AG09319 (cell line): ENCODE data around the gene FOXP1.

Source experiments
- DNase-seq: peaks from one replicate; pipeline ENCODE4 v3.0.0-alpha.2; 2010; ENCODE audit warnings: low read depth; ENCODE audit errors: extremely low read depth
- TF ChIP-seq, protein P1 (sequence below): IDR thresholded peaks from 2 replicates; pipeline ENCODE4 v1.5.1; 2011; ENCODE audit warnings: low read depth, mild to moderate bottlenecking, inconsistent platforms, low read length, moderate library complexity

Gene FOXP1

DNA sequence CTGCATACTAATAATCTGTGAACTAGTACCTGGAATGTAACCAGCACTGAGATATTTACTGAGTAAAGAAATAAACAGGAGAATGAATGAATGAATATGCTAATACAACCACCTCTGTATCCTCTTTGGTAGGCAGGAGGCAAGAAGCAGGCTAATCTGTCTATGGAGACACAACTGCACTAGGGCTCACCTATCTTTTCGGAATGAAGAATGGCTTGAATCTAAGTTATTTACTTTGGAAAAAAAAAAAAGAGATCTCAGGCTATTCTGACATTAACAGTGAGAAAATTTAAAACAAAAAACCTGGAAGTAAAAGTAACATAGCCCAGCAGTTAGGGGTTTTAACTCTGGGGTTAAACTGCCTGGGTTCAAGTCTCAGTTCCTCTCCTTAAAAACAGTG is 174.2 kb downstream of the FOXP1 start:
- no peak for DNase-seq
- TF ChIP-seq, protein P1, sequence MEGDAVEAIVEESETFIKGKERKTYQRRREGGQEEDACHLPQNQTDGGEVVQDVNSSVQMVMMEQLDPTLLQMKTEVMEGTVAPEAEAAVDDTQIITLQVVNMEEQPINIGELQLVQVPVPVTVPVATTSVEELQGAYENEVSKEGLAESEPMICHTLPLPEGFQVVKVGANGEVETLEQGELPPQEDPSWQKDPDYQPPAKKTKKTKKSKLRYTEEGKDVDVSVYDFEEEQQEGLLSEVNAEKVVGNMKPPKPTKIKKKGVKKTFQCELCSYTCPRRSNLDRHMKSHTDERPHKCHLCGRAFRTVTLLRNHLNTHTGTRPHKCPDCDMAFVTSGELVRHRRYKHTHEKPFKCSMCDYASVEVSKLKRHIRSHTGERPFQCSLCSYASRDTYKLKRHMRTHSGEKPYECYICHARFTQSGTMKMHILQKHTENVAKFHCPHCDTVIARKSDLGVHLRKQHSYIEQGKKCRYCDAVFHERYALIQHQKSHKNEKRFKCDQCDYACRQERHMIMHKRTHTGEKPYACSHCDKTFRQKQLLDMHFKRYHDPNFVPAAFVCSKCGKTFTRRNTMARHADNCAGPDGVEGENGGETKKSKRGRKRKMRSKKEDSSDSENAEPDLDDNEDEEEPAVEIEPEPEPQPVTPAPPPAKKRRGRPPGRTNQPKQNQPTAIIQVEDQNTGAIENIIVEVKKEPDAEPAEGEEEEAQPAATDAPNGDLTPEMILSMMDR: no peak

DNA sequence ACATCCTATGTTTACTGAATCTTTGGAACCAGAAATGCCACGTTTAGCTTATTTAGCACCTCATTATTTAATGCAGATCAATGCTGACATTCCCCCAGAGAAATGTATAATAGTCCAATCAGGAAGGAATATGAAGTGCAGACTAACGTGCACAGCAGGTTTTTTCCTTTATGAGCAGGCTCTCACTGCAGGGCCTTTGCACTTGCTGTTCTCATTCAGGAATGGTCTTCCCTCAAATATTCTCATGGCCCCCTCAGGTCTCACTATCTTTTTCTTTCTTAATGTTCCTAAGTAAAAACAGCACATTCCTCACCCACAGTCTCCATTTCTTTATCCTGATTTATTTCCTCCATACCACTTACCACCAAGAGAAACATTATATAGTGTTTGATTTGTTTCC is 174.6 kb downstream of the FOXP1 start:
- DNase-seq: no peak
- TF ChIP-seq, protein P1: no peak

DNA sequence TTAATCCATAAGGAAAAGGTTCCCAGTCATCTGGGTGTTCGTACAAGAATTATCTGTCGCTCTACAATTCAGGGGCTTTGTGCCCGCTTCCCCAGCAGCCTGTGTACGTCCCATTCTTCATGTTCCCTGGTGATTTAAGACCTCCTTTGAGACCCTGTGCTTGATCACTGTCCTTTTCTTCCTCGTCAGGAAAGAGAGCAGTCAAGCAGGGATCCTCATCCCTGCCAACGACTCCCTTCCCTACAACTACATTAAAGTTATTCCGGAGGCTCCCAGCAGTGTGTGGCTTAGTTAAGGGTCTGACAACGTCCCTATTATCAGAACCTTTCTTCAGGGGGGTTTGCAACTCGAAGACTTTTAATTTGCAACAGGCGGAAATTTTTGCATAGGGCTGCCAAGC is 175.7 kb downstream of the FOXP1 start:
- TF ChIP-seq, protein P1: no peak
- DNase-seq: no peak

DNA sequence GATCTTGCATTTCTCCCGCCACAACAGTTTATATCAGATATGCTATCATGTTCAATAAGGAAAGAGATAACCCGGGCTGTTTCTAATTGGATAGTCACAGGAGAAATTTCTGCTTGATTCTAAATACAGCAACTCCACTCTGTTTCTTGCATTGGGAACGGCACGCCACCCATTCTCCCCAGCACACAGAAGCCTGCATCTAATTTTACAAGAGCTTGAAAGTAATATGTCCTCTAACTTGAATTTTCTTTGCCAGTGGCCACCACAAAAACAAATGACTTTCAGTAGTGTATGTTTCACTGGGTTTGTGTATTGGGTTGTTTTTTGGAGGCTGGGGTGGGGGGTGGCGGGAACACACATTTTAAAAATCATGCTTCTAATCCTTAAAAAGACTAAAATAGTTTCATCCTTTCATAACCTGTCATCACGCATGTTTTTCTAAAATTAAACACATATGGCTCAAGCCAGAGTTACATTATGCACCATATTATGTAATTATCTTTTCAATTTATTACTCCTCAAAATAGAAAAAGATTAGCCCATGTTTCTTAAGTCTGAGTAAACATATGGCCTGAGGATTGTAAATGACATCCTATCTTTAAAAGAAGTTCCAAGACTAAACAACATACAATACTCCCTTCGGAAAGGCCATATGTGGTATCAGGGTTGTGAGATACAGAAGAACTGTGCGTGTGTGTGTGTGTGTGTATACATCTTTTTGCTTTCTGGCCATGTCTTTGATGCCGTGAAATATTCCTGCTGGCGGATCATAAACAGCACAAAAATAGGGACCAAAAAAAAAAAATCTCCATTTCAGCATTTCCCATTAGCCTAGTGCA is 176.3 kb downstream of the FOXP1 start:
- TF ChIP-seq, protein P1: no peak
- peak; percentile 22 for DNase-seq

DNA sequence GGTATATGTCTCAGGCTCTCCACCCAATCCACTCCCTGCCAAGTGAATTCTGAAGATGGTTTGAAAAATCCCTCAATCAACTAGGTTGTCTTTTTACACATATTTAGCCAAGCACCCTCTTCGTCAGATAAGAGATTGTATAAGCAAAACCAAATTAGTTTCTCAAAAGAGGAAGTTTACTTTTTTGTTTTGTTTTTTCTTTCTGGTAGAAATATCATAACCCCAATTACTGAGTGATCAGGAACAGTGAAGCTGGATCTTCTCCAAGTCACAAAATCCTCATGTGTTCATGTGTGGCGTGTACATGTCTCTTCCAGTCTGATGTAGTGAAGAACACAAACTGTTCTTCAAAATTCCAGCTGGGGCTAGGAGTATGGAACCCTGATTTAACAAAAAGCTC is 180.6 kb downstream of the FOXP1 start:
- DNase-seq: no peak
- TF ChIP-seq, protein P1: no peak

DNA sequence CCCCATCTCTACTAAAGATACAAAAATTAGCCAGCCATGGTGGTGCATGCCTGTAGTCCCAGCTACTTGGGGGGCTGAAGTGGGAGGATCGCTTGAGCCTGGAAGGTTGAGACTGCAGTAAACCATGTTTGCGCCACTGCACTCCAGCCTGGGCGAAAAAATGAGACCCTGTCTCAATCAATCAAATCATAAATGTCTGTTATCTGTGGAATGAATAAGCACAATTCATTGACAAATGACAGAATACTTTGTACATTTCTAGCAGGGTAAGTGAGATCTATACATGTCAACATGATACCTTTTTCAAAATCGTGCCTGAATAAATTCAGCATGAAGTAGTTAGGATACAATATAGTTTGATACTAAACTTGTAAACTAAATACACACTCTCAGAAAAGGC is 181.2 kb downstream of the FOXP1 start:
- DNase-seq: no peak
- TF ChIP-seq, protein P1: no peak

DNA sequence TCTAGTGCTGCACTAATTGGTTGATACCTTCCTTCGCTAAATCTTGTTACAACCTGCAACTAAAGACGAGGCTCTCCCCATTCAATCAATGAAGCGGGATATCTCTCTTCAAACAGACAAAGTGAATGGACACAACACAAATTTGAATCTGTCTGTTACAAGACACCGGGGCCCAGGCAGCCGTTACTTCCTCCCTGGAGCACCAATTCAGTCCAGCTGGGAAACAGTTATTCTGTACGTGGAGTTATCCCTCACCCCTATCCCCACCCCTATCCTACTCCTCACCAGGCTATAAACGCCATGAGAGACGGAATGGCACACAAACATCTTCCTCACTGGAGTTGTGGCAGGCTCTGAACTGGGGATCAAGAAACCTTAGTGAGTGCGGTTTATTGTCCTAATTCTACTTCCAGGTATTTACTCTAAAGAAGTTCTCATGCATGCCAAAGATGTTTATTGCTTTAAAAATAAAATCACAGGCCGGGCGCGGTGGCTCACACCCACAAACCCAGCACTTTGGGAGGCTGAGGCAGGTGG is 181.8 kb downstream of the FOXP1 start:
- no peak for DNase-seq
- TF ChIP-seq, protein P1: no peak
